Measurements from ENCODE around the gene ZNF485.

- TF ChIP-seq STAT1 (conservative IDR thresholded peaks at IDR 0.05) (no peak), CTCF (IDR thresholded peaks at IDR 0.05 in 2 of 3, conservative IDR thresholded peaks at IDR 0.05 in 1 of 3; ENCODE audit: control insufficient read depth in 2 of 3, extremely low read depth in 1 of 3, insufficient read depth in 1 of 3, low read depth in 3 of 3, low read length in 3 of 3) (no peak), NFIC (IDR thresholded peaks at IDR 0.05; ENCODE audit: low read depth, low read length) (no peak), RAD21 (IDR thresholded peaks at IDR 0.05; ENCODE audit: insufficient read depth, low read depth, low read length) (no peak), JUND (IDR thresholded peaks at IDR 0.05; ENCODE audit: low read depth, low read length) (no peak), EP300 (IDR thresholded peaks at IDR 0.05; ENCODE audit: borderline replicate concordance in 1 of 2, control insufficient read depth in 1 of 2, low read depth in 2 of 2, low read length in 2 of 2) (no peak), ZBTB33 (IDR thresholded peaks at IDR 0.05) (no peak), RELA (IDR thresholded peaks at IDR 0.05; ENCODE audit: borderline replicate concordance, partially characterized antibody) (no peak), POLR2AphosphoS5 (IDR thresholded peaks at IDR 0.05; ENCODE audit: low read length) (no peak), ESRRA (IDR thresholded peaks at IDR 0.05; ENCODE audit: low read length) (no peak), JUNB (IDR thresholded peaks at IDR 0.05) (no peak), CREM (IDR thresholded peaks at IDR 0.05; ENCODE audit: low read depth) (no peak)
Measured at GRCh38 chr10:43576062-43576461, 30.2 kb upstream of the ZNF485 start.
